ENCODE data around the gene MROH2B.

DNA sequence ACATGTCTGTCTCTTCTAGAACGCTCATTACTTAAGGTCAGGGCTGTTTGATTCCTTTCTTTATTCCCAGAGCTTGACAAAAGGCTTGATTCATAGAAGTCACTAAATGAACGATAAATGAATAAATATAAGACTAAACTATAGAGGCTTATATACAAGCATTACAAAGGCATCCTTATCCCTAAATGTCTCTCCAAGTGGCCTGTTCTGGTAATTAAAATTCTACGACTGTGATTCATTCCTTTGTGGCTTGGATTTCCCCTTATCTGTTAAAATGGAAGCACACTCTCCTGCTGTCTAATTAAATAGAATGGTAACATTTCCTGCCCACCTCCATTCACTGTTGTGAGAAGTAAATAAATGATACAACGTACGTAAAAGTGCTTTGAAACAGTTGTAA is 112.3 kb downstream of the MROH2B start:
- TF ChIP-seq, protein P1, sequence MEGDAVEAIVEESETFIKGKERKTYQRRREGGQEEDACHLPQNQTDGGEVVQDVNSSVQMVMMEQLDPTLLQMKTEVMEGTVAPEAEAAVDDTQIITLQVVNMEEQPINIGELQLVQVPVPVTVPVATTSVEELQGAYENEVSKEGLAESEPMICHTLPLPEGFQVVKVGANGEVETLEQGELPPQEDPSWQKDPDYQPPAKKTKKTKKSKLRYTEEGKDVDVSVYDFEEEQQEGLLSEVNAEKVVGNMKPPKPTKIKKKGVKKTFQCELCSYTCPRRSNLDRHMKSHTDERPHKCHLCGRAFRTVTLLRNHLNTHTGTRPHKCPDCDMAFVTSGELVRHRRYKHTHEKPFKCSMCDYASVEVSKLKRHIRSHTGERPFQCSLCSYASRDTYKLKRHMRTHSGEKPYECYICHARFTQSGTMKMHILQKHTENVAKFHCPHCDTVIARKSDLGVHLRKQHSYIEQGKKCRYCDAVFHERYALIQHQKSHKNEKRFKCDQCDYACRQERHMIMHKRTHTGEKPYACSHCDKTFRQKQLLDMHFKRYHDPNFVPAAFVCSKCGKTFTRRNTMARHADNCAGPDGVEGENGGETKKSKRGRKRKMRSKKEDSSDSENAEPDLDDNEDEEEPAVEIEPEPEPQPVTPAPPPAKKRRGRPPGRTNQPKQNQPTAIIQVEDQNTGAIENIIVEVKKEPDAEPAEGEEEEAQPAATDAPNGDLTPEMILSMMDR (IDR thresholded peaks at IDR 0.05; ENCODE audit: extremely low read depth in 1 of 2, insufficient read depth in 1 of 2, low read depth in 1 of 2, low read length in 2 of 2): no peak
- TF ChIP-seq POLR2A (IDR thresholded peaks at IDR 0.05; ENCODE audit: low read depth, low read length) (no peak), POLR2AphosphoS5 (IDR thresholded peaks at IDR 0.05; ENCODE audit: insufficient read depth, low read depth, low read length) (no peak), EZH2 (IDR thresholded peaks at IDR 0.05; ENCODE audit: borderline replicate concordance, low read depth, low read length, severe bottlenecking) (no peak), FOS (IDR thresholded peaks at IDR 0.05; ENCODE audit: borderline replicate concordance, insufficient read depth, low read length) (no peak), MYC (IDR thresholded peaks at IDR 0.05; ENCODE audit: low read depth, low read length) (no peak)
- TF ChIP-seq, protein P2, sequence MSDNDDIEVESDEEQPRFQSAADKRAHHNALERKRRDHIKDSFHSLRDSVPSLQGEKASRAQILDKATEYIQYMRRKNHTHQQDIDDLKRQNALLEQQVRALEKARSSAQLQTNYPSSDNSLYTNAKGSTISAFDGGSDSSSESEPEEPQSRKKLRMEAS (IDR thresholded peaks at IDR 0.05; ENCODE audit: insufficient read depth, insufficient read length): no peak
